ENCODE measurements around the gene RXRG.

Gene RXRG

DNA sequence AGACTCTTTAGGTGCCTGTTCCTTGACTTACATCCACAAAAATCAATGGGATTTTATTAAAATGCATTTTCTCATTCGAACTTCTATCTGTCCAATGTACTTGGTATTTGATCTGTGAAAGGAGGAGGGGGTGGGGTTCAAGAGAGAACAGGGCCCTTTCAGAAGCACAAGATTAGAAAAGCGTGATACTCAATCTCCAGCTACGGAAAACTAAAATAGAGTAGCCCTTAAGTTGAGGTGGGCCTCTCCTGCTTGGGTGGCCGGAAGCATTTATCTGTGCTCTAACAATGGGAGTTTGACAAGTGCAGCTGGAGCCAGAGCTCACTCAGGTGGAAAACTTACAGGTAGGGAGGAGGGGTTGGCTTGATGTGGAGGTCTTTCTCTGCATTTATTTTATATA is 462 bp upstream of the RXRG start:
- no peak for DNase-seq

DNA sequence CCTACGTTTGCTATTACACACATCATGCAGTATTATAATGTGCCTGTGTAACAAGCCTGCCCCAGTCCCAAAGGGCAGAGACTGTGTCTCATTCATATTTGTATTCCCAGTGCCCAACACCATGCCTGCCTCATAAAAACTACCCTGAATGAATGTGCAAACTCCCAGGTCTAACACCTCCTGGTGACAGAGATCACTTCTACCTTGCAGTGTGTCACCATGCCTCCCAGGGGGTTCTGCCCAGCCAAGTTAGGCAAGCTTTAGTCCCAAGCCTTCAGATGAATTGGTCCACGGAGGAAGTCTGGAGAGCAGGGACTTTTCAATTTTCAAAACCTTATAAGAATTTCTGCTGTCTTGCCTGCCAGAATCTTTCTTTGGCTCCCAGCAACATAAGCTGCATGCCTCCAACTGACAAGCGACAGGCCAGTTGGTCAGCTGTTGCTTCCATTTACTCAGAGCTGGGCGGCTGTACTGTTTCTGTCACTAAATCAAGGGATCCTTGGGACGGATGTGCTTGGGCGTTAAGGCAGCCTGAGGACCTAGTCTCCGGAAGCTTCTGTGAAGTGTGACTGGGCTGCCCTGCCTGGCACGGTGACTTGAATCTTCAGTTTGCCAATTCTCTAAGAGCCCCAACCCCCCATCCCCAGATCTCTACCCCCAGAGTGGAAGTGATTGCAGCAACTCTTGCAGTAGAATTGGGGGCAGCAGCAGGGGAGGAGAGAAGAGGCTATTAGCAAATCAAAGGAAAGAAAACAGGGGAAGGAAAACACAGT is 1.2 kb downstream of the RXRG start:
- DNase-seq: no peak

DNA sequence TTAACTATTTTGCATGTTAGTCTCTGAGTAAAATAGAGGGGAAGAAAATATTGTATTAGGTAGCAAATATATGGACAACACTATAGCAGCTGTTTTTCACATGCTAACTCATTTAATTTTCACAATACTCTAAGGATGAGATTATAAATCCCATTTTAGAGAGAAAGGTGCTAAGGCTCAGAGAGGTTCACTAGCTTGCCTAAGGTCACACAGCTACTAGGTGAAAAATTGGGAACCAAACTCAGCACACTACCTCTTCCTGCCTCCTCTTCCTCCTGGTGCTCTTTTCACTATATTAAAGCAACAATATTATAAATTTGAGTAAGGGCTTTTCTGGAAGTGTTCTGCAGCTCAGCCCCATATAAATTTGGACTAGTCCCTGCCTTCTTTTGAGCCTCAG is 2.3 kb downstream of the RXRG start:
- no peak for DNase-seq

DNA sequence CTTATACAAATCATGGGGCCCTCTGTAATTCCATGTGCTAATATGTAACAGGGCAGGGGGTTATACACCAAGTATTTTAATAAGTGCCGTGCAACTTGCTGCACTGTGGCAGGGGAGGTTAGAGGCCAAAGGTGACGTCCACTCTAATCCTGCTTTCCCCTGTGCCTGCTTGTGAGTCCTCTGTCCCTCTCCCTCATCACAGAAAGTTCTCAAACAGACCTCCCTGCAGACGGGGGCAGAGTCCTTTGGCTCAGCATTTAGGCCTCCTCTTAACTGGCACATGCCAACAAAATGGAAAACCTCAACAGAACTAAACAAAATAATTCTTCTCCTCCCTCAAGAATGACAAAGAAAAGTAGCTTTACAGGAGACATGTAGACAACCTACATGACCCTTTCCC is 2.9 kb downstream of the RXRG start:
- DNase-seq: no peak

DNA sequence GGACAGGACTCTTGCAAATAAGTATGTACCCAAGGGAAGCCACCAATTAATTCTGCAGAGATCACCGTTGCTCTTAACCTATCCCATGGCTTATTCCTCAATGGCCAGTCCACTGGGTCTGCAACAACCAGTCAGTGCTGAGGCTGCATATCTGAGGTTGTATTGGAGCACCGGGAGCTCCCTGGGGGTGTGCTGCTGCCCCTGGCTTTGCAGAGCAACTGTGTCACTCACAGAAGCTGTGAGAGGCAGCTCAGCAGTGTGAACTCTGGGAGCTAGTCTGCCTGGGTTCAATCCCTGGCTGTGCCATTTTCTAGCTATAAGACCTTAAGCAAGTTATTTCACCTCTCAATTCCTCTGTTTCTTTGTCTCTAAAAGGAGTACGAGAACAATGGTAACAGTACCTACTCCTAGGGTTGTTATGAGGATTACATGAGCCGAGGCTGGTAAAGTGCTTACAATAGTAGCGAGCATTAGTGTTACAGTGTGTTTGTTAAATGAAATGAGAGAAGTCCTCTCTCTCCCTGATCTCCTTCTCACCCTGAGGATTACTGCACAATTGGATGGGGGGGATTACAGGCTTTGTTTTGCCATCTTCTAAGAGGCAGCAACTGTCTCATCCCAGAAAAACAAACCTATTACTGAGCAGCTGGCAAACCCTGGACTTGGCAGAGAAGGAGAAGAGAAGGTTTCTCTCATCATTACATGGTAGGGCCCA is 3.6 kb downstream of the RXRG start:
- no peak for DNase-seq

DNA sequence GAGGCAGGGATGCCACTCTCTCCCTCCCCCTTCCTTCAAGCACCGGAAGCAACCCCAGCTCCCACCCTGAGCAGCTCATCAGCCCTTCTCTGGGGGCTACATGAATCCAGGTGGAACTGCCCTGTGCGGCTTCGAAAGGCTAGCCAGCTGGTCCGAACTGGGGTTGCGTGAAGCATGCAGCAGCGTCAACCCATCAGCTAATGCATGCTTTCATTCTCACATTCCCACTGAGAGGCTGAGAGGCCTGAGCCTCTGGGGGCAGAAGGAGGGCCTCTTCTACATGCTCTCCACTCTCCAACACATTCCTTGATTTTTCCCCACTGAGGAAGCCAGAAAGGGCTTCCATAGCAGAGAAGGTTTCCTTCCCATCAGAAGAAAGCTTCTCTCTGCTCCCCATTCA is 5.6 kb downstream of the RXRG start:
- DNase-seq: no peak

DNA sequence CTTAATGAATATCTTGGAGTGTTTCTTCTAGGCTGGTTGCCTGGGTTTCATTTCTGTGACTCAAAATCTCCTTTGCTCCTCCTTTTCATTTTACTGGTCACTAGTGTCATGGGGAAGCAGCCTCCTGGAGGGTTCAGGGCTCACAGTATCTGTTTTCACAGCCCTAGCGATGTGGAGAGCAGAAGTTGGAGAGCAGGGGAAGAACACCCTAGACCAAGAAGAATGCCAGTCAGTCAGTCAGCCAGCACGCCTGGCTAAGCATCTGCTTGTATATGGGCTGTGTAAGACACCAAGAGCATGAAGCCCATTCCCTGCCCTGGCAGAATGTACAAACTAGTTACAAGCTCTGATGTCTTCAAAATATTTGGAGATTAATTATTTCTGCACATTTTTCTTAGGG is 7.9 kb downstream of the RXRG start:
- DNase-seq: no peak

DNA sequence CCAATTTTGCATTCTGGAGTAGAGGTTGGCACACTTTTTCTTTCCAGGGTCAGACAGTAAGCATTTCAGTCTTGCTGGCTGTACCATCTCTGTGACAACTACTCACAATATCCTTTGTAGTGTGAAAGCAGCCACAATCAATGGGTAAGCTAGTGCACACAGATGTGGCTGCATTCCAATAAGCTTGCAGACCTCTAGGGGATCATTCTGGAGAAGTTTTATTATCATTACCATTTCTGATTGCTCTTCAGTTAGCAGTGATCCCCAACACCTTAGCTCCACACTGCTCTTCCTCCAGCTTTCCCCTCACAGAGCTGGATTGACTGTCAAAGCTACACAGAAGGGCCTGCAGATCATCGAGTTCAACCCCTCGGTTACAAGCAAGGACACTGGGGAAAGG is 9.1 kb downstream of the RXRG start:
- DNase-seq: no peak

DNA sequence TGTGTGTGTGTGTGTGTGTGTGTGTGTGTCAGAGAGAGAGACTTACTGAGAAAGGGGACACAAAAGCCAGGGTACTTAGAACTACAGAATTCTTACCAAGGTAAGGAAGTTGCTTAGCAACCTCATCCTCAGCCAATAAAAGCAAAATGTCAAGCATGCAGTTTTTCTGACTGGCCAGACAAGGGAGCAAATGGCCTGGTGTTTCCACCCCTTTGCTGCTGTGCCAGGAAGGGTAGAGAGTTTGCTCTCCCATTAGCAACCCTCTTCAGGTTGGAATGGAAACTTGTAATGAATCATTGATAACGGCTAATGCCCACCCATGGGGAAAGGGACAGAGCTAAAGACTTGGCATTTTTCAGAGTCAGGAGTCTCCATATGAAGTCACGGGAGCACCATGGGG is 10.6 kb downstream of the RXRG start:
- no peak for DNase-seq

DNA sequence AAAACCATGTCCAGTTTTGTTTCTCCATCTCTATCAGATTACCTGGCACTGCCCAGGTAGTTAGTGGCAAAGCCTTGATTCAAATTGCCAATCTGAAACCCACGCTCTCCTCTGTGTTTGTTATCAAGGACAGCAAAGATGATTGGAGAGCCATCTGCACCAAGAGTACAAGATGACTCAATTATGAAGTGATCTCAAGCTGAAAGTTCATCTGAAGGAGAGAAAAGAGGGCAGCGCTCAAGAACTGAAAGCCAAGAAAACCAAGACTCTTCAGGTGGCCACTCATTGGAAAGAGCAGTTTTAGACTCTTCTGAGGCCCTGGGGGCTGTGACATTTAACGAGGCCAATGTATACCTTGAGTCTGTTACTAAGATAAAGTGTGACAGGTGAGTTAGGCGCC is 13.8 kb downstream of the RXRG start:
- DNase-seq: no peak

DNA sequence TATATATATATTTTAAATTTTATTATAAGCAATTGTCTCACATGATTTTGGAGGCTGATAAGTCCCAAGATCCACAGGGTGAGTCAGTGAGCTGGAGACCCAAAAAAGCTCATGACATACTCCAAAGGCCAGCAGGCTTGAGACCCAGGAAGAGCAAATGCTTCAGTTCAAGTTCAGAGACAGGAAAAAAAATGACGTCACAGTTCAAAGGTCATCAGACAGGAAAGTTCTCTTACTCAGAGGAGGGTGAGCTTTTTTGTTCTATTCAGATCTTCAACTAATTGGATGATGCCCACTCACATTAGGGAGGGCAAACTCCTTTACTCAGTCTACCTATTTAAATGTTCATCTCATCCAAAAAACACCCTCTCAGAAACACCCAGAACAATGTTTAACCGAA is 18.2 kb downstream of the RXRG start:
- DNase-seq: no peak

DNA sequence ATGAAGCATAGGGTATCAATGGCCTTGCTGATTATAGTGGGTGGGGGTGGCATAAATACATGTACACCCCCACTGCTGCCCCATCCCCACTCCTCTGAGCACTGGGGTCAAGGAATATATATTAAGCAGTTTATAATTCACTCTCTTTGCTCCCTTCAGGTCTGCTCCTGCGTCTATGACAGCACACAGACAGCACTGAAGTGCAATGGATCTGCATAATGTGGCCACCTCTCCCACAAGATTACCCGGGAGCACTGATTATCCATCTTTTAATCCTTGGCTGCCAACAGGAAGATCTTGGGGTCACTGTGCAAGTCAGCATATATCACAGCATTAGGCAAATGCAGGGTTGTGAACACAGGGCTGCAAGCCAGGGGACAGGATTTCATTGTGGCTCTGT is 19.3 kb downstream of the RXRG start:
- no peak for DNase-seq

DNA sequence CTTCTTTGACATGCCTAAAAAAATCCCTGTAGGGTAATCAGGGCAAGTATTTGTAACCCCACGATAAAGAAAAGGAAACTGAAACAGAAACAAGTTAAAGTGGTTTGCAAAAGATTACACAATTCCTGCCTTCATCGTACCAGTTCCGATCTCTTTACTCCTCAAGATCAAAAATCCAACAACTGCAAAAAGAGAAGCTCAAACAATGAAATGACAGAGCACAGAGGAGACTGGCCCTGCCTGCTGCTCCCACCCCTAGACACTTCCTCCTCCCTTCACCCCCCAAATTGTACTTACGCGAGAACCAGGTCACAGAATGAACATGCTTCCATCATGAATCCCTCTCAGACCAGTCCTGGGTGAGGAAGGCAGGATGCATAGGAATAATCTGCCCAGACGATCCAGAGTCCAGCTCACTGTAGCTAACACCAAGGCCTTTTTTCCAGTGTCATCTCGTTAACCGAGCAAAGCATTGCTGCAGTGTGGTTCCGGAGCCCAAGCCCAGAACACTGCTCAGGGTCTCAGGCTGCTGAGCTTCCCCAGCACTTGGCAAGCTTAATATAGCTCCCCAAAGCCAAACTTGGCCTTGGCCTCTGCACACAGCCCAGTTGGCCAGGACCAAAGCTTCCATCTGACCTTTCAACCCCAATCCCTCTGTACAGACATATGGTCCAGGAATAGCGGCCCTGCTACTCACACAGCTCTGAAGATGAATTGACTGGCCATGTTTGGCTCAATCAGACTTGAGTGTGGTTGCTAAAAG is 20.3 kb downstream of the RXRG start:
- DNase-seq: no peak

DNA sequence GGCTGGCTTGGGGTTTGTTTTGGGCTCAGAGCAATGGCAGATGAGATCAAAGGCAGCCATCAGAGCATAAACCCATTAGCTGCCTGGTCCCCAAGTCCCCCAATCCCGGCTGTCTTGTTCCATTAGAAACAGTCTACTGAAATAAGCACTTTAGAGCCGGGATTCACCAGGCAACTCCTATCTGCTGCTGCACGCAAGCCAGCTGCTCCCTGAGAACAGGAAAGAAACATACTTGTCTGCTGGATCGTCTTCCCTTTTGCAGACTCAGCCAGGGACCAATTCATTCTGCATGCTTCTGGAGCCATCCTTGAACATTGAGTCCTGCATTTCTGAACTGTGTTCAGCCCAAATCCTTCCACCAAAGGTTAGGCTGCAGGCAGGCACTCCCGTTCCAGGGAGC is 21.8 kb downstream of the RXRG start:
- no peak for DNase-seq

DNA sequence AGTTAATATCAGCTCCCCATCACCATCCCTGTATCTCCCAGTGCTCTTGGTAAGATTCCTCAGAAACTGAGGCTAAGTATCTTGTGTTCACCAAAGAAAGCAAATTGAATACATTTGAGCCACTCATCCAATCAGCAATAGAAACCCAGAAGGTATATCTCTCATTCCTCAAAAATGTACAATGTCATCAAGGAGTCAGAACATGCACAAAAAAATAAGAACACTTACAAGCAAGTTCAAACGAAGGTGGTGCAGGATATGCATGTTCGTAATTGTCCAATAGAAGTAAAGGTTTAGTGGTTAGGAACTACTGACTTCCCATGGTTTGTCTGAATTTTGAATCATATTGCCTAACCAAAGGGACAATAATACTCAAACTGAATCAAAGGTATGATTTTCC is 24.3 kb downstream of the RXRG start:
- DNase-seq: no peak

DNA sequence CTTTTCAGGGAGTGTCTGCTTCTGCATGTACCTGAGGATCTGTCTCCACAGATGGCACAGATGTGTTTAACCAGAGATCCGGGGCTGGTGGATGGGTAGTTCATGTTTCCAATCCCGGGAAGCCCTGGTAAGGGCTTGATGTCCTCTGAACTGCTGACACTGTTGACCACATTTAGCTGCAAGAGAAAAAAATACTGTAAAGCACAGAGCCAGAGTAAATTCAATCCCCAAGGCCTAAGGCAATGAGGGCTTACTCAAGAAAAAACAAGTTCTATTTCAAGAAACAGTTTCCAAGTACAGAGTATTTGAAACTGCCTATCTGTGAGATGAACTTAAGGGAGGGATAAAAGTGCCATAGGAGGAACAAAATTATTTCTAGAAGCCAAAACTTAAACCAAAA is 25.1 kb downstream of the RXRG start:
- DNase-seq: no peak

DNA sequence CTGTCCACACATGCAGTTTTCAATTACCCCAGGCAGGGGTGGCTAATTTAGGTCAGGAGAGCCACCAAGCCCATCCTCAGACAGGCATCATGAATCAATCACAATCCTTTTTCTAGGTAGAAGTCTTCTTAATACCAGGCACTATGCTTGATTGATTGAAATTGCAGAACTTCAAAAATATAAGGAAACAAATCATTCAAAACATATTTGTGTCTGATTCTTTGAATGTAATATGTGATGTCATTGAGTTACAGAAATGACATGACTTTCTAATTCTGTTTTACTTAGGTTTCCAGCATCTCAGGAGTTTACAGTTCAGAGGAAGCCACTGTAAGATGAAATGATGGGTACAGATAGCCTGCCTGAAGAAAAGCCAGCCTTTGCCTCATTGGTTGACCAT is 26.7 kb downstream of the RXRG start:
- DNase-seq: no peak

DNA sequence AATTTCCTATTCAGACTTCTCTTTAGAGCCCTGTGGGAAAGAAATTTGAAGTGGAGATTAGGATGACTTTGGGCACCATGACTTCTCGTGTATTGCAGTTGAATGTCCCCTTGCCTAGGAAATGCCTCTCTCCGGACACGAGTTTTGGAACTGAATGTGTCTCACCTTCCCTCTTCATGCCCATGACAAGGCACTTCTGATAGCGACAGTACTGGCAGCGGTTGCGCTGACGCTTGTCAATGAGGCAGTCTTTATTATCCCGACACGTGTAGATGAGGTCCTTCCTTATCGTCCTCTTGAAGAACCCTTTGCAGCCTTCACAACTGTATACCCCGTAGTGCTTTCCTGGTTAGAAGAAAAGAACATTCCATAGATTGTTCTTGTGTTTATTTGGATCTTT is 28.1 kb downstream of the RXRG start:
- DNase-seq: no peak

DNA sequence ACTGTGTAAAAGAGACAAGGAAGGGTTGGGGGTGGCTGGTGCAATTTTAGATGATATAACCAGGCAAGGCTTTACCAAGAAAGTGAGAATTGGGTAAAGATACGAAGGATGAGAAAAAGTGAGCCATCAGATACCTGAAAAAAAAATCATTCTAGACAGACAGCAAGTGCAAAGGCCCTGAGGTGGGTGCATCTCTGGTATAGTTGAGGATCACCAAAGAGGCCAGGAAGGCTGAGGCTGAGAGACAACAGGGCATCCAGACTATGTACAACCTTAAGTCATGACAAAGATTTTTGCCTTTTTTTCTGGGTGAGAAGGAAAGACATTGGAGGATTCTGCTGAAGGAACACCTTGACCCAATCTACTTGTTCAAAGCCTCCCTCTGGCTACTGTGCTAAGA is 29.9 kb downstream of the RXRG start:
- no peak for DNase-seq

DNA sequence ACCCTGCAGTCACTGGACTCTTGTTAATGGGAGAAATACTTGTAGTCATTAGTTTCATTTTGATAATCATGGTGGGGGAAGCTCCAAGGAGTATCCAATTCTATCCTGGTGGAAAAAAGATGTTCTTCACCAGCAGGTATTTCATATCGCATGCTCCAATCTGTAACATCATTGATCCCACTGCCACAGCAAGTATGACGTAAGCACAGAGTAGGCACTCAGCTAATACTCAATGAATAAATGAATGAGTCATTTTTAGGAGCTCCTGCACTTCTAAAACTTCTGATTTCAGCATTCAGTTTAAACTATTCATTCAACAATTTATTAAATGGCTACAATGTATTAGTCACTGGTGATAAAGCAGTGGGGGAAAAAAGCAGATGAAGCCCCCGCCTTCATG is 30.3 kb downstream of the RXRG start:
- DNase-seq: no peak

DNA sequence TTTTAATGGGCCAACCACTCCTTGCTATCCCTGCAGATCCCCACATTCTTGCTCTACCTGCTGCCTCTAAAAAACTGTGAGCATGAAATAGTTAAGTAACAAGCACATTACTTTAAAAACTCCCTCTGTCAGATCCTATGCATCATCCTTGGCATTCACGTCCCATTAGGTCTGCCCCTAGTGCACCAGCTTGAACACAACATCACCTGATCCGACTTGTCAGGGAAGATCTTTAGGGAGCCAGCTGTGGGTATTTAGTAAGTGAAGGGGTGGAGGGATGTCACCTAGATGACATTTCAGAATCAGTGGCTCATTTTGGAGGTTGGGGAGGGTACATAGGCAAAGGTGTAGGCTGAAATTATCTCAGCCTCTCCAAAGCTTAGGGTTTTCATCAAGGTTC is 33.5 kb downstream of the RXRG start:
- no peak for DNase-seq

DNA sequence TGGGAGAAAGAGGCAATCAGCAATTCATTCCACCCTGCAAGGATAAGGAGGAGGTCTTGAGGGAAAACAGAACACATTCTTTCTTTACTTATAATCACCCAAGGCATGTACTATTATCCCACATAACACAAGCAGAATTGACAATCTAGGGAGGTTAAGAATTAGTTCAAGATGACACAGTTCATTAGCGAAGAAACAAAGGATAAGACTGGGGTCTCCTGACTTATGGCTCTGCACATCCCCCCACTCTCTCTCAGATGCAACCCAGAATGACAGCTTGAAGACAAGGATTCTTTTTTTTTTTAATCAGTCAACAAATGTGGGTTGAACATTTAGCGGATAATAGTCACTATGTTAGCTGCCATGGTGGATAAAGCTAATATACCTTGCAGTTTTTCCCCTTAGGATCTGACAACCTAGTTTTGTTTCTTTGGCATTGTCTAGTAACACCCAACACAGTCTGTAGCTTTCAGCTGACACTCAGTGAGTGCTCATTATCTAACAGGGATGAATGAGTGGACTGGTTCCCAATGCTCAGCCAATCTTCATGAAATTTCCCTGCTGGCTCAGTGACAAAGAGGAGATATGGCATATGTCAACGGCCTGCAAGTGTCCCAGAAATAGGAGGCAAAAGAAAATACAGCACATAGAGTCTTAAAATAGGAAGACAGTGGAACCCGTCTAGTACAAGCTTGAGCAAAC is 35.1 kb downstream of the RXRG start:
- no peak for DNase-seq

DNA sequence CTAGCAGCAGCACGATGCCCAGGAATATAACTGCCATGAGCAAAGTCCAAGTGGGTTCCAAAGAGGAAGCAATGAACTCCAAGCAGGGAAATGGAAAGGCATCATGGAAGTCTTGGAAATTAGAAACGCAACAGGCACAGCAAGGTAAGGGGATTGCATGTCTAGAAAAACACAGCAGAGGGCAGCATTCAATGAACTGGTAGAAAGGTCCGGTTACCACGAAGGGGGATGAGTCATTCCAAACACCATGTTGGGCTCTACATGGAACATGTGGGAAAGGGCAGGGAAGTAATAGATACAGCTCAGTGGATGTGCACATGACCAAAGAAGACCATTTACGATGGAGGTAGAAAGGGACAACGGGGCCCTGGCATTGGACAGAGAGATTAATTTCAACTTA is 36.4 kb downstream of the RXRG start:
- DNase-seq: no peak

DNA sequence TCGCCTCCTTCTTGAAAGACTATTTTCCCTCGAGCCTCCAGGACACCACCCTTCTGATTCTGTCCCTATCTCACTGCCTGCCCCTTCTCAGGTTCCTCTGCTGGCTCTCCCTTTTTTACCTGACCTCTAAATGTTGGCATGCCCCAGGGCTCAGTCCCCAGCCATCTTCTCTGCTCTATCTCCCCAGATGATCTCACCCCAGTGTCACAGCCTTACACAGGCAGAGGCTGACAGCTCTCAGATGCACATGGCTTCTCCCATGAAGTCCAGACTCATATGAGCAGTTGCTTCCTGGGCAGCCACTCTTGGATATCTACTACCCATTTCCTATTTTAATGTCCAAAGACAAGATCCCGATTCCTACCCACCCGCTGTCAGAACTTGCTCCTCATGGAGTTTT is 37.5 kb downstream of the RXRG start:
- DNase-seq: no peak
